ENCODE measurements around the gene TMEM132D. TPM values are rescaled to one million over a fixed set of nuclear protein-coding genes. Genes with fewer than 3 reads are reported as not detected.

TMEM132D gene
- polyA plus RNA-seq, 1 donor from 2014 or later = 1.3 TPM

GRCh38 chr12:129184127-129184928 lies 719.5 kb downstream of the TMEM132D start:
- TF ChIP-seq SMC3 (conservative IDR thresholded peaks at IDR 0.05; ENCODE audit: poor library complexity) = no peak
- no peak for TF ChIP-seq EZH2 (IDR thresholded peaks at IDR 0.05; ENCODE audit: borderline replicate concordance, insufficient read depth, low read length, poor library complexity, severe bottlenecking)
- TF ChIP-seq REST (IDR thresholded peaks at IDR 0.05; ENCODE audit: borderline replicate concordance) = no peak
- no peak for TF ChIP-seq RAD21 (conservative IDR thresholded peaks at IDR 0.05)
- TF ChIP-seq MXI1 (conservative IDR thresholded peaks at IDR 0.05; ENCODE audit: poor library complexity, severe bottlenecking) = no peak
- TF ChIP-seq POLR2AphosphoS5 (IDR thresholded peaks at IDR 0.05) = no peak
- no peak for TF ChIP-seq TAF1 (IDR thresholded peaks at IDR 0.05; ENCODE audit: low read depth)
- TF ChIP-seq CTCF (IDR thresholded peaks at IDR 0.05; ENCODE audit: poor library complexity, severe bottlenecking) = no peak
- TF ChIP-seq EP300 (conservative IDR thresholded peaks at IDR 0.05; ENCODE audit: poor library complexity, severe bottlenecking) = no peak
- Histone ChIP-seq H3K4me3 (ENCODE audit: low read length) (no peak overlapping the region), H3K9me3 (ENCODE audit: low read length) (no peaks in the 10 kb centered on the region), H3F3A (ENCODE audit: insufficient read depth, low read length, poor library complexity, severe bottlenecking) (no peaks in the 10 kb centered on the region), H3K79me2 (replicated peaks; ENCODE audit: insufficient read depth, low read length) (no peaks in the 10 kb centered on the region), H3K9ac (ENCODE audit: low read length) (no peak overlapping the region), H3K4me2 (ENCODE audit: low read length) (no peak overlapping the region), H2AFZ (ENCODE audit: low read depth, low read length) (no peak overlapping the region), H4K20me1 (ENCODE audit: insufficient read depth) (no peaks in the 10 kb centered on the region), H3K27me3 (ENCODE audit: insufficient read depth, low read depth, low read length) (no peaks in the 10 kb centered on the region), H3K9me2 (ENCODE audit: insufficient read depth, low read length) (no peaks in the 10 kb centered on the region), H3K36me3 (ENCODE audit: insufficient read depth, low read length) (no peaks in the 10 kb centered on the region), H3K27ac (ENCODE audit: low read length) (no peak overlapping the region)

- Histone ChIP-seq H4K20me1 (ENCODE audit: insufficient read depth) (no peaks in the 10 kb centered on the region), H3F3A (ENCODE audit: insufficient read depth, low read length, poor library complexity, severe bottlenecking) (no peaks in the 10 kb centered on the region), H3K4me3 (ENCODE audit: low read length) (no peak overlapping the region), H2AFZ (ENCODE audit: low read depth, low read length) (no peak overlapping the region), H3K36me3 (ENCODE audit: insufficient read depth, low read length) (no peaks in the 10 kb centered on the region), H3K4me2 (ENCODE audit: low read length) (no peak overlapping the region), H3K27me3 (ENCODE audit: insufficient read depth, low read depth, low read length) (no peaks in the 10 kb centered on the region), H3K9me2 (ENCODE audit: insufficient read depth, low read length) (no peaks in the 10 kb centered on the region), H3K27ac (ENCODE audit: low read length) (no peak overlapping the region), H3K9me3 (ENCODE audit: low read length) (no peaks in the 10 kb centered on the region), H3K9ac (ENCODE audit: low read length) (no peak overlapping the region), H3K79me2 (replicated peaks; ENCODE audit: insufficient read depth, low read length) (no peaks in the 10 kb centered on the region)
- TF ChIP-seq EP300 (conservative IDR thresholded peaks at IDR 0.05; ENCODE audit: poor library complexity, severe bottlenecking) = no peak
Measured at GRCh38 chr12:129179941-129180553, 723.8 kb downstream of the TMEM132D start.

Data from neural cell (in vitro differentiated cells).